CD4-positive, alpha-beta T cell treated with Interleukin-2 at 100 ng/mL for 4 hours (primary cell): ENCODE results near the gene CCDC51.
A peak's percentile ranks its signal among the peaks of the same experiment; 100 is the strongest.
"Not testable (repeated sequence)": the region's sequence is repeated elsewhere in the genome, so short reads cannot be mapped to it uniquely, and the experiment has no call there.

ENCODE experiments used
- DNase-seq: peaks from one replicate; pipeline ENCODE4 v3.0.0-alpha.2; 2020; ENCODE audit warnings: low spot score

Gene CCDC51

DNA sequence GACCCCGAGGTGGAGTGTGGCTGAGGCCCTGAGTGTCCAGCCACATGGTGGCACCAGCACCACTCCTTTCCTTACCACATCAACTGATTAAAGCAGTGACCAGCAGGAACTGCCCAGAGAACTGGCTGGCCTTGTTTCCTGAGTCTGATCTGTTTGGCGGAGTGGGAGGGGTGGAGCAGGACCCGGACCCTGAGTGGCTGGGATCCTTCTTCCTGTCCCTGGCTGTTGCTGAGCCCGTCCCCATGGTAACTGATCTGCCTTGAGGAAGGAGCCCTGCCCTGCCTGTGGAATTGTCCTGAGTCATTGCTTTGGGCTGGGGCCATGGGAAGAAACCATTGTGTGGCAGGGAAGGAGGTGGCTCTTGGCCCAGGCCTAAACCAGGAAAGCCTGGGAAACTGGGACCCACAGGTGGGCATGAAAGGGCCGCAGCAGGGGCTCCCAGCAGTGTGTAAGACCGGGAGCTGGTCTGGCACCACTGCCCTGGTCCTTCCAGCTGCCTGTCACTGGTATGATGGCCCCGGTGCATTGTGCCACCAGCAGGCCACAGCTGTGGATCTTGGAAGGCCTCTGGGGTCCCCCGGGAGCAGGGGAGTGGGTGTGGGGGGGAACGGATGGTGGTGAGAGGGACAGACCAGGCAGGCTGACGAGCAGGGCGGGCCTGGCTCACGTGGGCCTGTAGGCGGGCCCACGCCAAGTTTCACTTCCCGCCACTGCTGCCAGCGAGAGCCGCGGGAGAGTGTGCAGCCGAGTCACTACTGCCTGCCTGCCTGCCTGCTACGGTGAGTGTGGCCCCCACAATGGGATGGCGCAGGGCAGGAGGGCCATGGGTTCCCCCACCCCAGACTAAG is 25.8 kb upstream of the CCDC51 start:
- DNase-seq: peak; percentile 76

DNA sequence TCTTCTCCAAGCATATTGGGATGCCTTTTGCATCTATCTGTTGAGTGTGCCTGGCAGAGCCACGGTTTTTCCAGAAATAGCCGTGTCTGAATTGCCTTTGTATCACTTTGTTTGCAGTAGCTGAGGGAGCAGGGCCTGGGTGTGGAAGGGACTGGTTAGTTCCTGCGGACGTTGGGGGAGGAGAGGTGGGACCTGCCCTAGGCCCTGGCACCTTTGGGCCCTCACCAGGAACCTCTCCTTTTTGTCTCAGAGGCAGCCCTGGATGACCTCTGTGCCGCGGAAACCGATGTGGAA is 25.3 kb upstream of the CCDC51 start:
- no peak for DNase-seq

DNA sequence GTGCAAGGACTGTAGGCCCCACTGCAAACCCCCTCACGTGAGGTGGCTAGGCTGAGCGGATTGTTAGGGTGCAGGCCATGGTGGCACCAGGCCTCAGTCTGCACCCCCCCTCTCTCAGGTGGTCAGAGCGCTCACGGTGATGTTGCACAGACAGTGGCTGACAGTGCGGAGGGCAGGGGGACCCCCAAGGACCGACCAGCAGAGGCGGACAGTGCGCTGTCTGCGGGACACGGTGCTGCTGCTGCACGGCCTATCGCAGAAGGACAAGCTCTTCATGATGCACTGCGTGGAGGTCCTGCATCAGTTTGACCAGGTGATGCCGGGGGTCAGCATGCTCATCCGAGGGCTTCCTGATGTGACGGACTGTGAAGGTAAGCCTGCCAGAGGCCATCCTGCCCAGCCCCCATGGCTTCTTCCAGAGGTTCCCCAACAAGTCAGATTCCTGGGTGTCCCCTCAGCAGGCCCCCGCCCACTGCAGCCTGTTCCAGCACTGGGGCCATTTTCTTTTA is 24.8 kb upstream of the CCDC51 start:
- no peak for DNase-seq

DNA sequence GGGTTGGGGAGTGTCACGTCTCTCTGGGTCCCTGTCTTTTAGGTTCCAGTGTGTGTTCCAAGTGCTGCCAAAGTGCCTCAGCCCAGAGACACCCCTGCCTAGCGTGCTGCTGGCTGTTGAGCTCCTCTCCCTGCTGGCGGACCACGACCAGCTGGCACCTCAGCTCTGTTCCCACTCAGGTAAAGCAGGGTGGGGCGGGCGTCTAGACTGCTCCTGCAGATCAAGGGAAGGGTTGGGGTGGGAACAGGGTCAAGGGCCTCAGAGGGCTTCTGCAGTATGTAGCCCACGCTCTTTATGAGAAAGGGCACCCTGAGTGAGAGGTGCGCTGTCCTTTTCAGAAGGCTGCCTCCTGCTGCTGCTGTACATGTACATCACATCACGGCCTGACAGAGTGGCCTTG is 23.8 kb upstream of the CCDC51 start:
- DNase-seq: no peak

DNA sequence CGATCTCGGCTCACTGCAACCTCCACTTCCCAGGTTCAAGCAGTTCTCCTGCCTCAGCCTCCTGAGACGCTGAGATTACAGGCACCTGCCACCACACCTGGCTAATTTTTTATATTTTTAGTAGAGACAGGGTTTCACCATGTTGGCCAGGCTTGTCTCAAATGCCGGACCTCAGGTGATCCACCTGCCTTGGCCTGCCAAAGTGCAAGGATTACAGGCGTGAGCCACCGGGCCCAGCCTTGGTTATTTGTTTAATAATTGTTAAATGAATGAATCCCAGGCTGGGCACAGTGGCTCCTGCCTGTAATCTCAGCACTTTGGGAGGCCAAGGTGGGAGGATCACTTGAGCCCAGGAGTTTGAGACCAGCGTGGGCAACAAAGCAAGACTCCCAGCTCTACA is 21.8 kb upstream of the CCDC51 start:
- DNase-seq: not testable (repeated sequence)

DNA sequence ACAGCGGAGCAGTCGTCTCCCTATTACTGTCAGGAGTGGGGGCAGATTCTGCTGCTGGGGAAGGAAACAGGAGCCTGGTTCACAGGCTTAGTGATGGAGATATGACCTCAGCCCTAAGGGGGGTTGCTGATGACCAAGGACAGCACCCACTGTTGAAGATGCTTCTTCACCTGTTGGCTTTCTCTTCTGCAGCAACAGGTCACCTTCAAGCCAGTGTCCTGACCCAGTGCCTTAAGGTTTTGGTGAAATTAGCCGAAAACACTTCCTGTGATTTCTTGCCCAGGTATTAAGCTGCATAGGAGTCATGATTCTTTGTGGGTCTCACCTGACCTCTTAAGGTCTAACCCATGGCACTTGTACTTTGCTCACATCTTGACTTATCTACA is 20.6 kb upstream of the CCDC51 start:
- no peak for DNase-seq

DNA sequence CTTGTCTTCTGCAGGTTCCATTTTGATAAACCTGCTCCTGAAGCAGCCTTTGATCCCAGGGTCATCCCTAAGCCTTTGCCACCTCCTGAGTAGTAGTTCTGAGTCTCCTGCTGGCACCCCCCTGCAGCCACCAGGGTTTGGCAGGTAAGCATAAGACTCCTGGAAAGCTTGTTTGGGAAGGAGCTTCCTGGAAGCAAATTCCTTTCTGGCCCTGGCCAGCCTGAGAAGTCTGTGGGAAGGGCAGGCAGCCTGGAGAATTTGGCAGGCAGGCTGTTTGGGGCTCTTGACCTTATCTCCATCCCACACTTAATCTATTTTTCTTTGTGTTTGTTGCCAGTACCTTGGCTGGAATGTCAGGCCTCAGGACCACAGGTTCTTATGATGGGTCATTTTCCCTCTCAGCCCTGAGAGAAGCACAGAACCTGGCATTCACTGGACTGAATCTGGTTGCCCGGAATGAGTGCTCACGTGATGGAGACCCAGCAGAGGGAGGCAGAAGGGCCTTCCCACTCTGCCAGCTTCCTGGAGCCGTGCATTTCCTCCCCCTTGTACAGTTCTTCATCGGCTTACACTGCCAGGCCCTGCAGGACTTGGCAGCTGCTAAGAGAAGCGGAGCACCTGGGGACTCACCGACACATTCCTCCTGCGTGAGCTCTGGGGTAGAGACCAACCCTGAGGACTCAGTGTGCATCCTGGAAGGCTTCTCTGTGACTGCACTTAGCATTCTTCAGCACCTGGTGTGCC is 20.0 kb upstream of the CCDC51 start:
- no peak for DNase-seq

DNA sequence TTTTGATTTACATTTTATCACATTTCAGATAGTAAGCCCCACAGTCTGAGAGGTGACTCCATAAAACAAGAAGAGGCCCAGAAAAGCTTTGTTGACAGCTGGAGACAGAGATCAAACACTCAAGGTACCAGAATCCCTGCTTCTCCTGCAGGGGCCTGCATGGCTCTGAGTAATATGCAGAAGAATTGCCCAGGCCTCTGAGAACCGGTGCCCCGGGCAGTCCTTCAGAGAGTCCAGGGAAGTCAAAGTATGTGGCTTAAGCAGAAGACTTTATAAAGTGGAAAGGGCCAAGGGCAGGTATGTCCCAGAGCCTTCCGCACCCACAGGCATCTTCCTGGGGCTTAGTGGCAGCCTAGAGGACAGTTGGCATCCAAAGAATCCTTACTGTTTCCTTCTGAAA is 19.4 kb upstream of the CCDC51 start:
- no peak for DNase-seq

DNA sequence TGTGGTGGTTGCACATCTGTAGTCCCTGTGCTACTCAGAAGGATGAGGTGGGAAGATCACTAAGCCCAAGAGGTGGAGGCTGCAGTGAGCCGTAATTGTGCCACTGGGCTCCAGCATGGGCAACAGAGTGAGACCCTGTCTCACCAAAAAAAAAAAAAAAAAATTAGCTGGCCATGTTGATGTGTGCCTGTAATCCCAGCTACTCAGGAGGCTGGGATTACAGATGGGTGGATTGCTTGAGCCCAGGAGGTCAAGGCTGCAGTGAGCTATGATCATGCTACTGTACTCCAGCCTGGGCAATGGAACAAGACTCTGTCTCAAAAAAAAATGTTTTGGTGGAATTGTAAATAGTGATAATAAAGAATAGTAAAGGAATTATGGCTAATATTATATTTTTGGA is 16.5 kb upstream of the CCDC51 start:
- DNase-seq: no peak

DNA sequence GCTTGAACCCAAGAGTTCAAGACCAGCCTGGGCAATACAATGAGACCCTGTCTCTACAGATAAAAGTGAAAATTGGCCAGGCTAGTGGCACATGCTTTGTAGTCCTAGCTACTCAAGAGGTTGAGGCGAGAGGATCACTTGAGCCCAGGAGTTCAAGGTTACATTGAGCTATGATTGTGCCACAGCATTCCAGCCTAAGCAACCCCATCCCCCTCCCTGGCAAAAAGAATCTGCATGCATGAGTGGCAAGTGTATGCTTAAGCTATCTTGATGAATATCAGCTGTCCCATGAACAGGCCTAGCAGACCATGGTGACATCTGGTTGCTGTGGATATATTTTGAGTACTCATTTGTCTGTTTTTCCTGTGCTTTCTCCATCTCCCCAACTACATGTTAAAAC is 11.4 kb upstream of the CCDC51 start:
- DNase-seq: no peak

DNA sequence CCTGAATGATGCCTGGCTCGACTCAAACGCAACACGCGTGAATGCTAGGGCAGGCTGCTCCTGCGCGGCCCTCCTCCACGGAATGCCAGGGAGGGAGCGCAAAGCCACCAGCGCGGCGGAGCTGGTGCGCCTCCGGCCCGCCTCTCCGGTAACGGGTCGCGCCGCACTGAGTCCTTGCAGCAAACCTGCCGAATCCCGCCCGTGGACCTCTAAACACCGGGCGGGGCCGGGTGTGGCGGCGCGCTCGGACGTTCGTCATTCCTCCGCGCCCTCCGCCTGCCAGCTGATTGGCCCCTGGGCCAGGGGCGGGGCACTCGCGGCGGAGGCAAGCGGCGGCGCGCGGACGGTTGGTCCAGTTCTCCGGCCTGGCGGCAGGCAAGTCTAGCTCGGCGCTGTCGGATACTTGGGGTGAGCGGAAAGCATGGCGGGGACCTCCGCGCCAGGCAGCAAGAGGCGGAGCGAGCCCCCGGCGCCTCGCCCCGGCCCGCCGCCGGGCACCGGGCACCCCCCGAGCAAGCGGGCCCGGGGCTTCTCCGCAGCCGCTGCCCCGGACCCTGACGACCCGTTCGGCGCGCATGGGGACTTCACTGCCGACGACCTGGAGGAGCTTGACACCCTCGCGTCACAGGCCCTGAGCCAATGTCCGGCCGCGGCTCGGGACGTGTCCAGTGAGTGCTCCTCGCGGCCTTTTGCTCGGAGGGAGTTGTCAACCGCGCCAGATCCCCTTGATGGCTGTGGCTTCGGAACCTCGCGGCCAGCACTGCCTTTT is 6.7 kb upstream of the CCDC51 start, which contains the start of gene ATRIP:
ATRIP (plus strand) TSS at position 313 of the 769 bp plus-strand sequence; CDS start at position 422, 109 bp downstream.
- peak; percentile 84 for DNase-seq

DNA sequence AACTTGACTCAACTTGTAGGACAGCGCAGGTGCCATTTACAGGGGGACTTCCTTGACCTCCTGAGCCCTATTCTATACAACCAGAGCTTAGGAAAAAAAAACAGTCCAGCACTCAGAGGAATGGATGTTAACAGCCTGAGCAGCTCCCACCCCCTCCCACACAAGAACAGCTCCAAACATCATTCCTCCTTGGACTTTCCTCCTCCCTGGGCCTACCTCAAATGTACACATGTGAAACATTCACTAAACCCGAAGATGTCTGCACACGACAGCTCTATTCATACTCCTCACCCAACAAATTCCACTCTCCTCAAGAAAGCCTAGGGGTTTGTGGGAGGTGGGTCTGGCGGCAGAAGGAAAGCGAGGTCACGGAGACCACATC is 6.1 kb upstream of the CCDC51 start:
- DNase-seq: no peak

DNA sequence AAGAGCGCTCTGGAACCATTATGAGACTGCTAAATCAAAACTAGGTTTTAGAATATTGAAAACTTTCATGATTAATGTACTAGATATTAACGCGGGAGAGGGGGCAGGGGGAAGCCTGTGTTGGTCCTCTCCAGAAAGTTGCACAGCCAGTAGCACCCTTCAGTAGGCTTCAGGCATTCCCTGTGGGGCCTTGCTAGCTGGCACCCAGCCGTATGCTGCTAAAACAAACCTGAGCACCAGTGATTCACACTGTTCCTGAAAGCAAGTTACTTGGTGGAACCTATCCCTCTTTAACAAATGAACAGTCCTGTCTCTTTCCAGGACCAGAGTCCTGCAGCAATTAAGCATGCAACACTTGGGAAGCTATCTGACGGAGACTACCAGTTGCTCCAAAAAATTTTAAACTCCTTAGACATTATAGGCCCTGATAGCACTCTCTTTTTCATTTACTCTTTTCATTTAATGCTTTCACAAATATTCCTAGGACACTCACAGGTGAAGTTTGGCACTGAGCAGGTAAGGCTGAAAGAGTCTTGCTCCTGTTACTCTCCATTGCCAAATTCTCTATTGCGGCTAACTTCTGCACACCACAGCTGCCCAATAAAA is 5.5 kb upstream of the CCDC51 start:
- no peak for DNase-seq

DNA sequence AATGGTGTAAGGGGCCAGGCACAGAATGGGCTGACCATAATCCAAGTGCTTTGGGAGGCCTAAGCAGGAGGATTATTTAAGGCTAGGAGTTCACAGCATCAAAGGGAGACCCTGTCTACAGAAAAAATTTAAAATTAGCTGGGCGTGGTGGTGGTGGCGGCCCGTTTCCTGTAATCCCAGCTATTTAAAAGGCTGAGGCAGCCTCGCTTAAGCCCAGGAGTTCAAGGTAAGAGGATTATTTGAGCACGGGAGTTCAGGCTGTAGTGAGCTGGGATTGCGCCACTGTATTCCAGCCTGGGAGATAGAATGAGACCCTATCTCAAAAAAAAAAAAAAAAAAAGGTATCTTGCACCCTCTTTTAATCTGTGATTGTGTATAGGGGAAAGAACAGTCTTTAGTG is 2.0 kb upstream of the CCDC51 start:
- no peak for DNase-seq

DNA sequence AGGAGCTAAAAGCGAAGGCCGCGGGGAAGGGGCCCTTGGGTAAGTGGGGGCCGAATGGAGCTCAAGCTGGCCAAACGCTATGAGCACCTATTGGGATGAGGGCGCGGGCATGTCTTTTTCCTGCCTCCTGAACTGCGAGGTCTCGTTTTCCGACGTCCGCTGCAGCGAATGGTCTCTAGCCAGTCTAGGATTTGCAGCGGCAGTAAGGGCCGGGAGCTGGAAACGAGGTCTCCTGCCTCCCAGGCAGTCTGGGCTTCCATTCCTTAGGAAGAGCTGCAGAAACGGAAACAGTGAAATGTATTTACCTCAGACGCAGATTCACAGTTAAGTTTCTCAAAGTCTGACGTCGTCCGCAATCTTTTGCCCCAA is 655 bp upstream of the CCDC51 start:
- no peak for DNase-seq

DNA sequence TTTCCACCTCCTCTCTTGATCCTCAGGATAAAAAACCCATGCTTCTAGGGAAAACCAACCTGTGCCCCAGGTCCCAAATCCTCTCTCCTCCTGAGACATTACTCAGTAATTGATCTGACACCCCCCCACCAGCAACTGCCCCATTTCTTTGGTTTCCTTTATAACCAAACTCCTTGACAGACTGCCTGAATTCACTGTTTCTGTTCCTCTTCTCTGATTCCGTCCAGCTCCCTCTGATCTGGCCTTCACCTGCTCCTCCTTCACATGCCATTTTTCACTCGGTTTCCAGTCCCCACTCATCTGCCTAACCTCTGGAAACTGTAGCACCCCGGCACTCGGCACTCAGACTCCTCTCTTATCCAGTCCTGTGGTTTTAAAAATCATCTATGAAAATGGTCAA is 2.1 kb downstream of the CCDC51 start:
- DNase-seq: no peak

DNA sequence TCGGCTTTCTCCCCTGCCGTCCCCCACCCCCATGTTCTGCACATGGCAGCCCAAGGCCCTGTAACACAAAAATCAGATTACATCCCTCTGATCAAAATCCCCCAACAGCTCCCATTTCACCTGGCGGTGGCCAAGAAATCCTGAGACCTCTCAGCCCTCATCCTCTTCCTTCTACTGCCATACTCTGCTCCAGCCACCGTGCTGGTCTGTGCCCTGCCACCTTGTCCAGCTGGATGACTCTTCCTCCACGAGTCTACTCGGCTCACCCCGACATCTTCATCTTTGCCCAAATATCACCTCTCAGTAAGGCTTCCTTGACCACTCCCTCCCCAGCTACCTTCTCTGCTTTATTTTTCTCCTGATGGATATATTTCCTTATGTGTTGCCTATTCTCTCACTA is 3.1 kb downstream of the CCDC51 start:
- no peak for DNase-seq

DNA sequence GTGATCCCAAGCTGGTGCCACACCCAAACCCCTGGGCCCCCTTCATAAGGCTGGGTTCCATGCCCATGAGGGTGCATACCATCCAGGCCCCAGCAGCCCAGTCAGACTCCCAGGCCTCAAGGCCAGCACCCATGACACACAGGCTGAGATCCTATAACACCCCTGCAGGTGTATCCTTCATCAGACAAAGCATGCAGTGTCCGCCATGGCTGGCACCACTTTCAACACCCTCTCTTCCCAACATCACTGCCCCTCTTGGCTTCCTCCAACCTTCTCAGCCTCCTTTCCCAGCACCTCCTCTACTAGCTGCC is 3.5 kb downstream of the CCDC51 start:
- DNase-seq: no peak

DNA sequence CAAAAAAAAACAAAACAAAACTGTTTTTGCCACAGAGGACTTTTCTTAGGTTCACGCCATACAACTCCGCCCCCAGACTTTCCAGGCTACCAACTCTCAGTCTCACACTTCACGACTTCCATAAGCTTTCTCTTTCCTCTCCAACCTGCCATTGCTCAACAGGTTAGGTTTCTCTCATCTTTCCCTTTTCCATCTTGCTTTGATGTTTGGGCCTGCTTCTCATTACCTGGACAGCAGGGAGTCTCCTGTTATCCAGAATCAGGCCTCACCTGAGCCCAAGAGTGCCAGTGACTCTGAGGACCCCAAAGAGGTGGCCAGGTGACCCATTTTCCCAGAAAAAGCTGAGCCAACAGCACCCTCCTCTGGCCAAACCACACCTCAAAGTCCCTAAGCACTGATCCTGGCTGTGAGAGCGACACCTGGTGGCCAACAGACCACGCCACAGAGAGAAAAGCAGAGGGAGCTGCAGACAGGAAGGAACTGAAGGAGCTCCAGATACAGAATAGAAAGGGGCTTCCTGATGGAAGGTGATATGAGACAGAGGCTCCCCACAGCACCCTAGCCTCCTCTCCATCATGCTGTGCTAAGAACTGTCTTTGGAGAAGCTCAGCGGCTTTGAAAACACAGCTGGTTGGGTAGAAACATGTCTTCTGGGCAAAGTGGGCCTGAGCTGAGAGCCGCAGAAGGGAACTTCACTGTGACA is 4.0 kb downstream of the CCDC51 start:
- DNase-seq: peak; percentile 91

DNA sequence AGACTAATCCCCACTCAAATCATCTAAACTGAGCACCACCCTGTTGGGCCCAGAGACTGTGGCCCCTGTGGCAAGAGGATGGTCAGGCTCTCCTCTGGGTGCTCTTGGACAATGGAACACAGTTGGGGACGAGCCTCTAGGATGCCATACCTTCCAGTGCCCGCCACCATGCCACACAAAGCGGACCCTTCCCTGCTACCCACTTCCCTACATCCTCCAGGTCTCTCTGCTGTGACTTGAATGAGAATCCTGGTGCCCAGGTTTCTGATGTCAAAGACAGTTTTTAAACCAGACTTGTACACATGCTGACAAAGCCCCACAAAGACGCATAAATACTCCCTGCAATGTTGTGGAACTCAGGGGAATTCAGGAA is 4.7 kb downstream of the CCDC51 start:
- no peak for DNase-seq

DNA sequence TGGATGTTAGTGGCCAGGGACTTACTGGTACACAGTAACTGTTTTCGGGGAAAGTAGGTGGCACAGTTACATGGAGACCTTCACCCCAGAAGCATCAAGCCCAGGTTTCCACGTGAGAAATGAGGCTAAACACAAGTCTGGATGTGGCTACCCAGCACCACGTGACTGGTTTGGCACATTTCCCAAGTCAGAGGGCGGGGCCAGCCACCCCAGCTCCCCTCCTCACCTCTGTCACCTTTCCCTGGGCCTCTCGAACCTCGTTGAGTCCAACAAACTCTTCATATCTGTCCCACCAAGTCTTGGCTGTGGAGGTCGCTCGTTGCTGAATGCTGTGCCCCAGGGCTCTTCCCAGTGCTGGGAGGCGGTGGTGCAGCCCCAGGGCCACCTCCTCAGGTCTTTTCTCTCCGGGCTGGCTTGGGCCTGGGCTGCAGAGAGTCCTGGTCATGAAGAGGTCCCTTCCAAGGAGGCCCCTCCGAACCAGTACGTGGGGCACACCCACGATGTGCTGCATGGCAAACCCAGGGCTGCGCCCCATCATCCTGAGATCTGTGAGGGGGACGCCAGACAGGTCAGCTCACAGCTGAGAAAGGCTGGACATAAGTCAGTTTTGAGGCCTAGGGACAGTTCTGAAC is 5.2 kb downstream of the CCDC51 start:
- DNase-seq: no peak
